HG02610 (cell line): ENCODE data around the gene DNAJA3.

Source experiments
- ATAC-seq: cut with Tn5 transposase; IDR thresholded peaks from one replicate; pipeline ENCODE4 v1.9.1; 2021; ENCODE audit warnings: mild to moderate bottlenecking, moderate library complexity; ENCODE audit not compliant: unreplicated experiment

The DNAJA3 gene

DNA sequence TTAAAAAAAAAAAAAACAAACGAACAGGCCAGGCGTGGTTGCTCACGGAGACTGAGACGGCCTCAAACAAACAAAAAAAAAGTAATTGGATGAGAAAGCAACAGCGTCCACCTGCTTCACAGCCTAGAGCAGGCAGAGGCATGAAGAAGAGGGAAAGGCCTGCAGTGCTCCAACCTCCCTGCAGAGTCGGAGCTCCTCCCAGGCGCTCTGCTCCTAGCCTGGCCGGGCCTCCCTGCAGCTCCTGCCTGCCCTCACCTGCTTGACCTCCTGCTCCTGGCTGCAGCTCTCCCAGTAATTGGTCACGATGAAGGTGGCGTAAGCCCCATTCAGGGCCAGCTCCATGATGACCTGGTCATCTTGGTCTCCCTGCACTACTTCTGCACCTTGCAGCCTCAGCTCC, 43.3 kb downstream of the DNAJA3 start:
- ATAC-seq: no peak

GRCh38 chr16:4471869-4472268, 46.2 kb downstream of the DNAJA3 start:
- ATAC-seq: no peak

DNA sequence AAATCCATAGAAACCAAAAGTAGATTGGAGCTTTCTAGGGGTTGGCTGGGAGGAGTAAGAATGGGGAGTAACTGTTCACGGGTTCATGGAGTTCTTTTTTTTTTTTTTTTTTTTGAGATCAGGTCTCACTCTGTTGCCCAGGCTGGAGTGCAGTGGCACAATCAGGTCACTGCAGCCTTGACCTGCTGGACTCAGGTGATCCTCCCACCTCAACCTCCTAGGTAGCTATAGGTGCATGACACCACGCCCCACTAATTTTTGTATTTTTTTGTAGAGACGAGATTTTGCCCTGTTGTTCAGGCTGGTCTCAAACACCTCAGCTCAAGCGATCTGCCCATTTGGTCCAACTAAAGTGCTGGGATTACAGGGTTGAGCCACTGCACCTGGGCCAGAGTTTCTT, 47.2 kb downstream of the DNAJA3 start:
- no peak for ATAC-seq

DNA sequence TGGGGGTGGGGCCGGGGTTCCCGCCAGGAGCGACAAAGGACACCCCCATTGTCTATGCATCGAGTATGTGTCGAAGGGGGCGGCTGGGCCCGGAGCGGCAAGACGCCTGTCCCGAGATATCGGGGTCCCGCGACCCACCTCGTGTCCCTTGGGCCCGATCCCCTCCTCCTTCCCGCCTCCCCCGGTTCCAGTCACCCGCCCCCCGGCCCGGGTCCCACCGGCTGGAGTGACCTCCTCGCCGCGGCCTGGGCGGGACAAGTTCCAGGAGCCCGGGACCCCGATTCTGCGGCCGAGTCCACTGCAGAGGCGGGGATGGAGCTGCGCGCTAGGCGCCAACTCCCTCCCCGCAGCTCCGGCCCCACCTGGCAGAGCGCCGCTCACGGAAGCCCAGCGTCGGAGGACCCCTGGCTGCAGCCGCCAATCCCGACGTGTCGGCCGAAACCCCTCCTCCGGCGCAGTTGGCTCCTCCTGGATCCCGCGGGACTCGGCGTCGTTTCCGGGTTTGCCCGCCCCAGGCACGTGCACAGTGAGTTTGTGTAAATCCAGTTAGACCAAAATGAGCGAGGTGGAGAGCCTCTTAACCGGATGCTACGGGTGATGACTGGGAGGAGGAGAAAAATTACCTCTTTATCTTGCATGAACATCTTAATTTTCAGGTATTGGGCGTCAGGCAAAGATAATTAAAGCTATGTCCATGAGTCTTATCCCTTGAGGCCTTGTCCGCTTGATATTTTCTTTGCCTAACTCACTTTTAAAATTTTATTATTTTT, 48.7 kb downstream of the DNAJA3 start, which contains the start of gene NMRAL1:
TSS of gene NMRAL1 (minus strand) at position 434 of the 770 bp plus-strand sequence. CDS start 493 bp downstream, outside the sequence.
- ATAC-seq: peak; percentile 59

- peak; percentile 86 for ATAC-seq
Observed at GRCh38 chr16:4475880-4476788, 50.5 kb downstream of the DNAJA3 start, which contains the start of gene HMOX2. Gene HMOX2 (plus strand): TSS chr16:4476398. CDS start chr16:4505525, 29,127 bp downstream.

DNA sequence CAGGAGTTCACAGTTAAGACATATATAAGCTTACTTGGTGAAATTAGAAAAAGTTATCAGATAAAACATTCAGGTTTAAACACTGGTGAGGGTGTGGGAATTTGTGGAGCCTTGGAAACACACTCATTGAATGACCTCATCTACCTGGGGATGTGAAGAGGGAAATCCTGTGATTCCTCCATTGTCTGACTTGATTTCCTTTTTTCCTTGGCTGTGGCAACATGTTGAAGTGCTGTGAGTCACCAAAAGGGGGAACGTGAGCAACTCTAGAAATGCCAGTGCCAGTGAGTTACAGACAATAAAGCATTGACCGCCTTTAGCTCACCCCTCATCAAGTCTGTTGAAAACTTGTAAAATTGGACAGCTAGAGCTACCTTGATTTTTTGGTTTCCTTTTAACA, 52.3 kb downstream of the DNAJA3 start:
- ATAC-seq: no peak

GRCh38 chr16:4481526-4481925, 55.9 kb downstream of the DNAJA3 start:
- ATAC-seq: no peak

DNA sequence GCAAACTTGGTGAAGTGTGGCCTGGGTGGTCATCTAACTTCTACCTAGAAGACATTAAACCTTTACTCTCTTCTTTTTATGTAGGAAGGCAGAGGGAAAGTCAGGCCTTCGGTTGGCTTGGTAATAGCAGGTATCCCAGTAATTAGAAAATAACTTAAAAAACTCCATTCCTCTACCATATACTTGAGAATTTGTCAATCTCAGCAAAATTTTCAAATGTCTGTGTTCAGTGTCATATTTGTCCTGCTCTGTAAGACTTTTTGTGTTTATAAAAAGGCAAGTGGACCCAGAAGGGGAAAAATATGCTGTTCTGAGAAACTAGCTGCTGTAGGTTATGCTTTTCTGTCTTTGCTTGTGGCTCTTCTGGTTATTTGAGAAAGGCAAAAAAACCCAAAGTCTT, 56.3 kb downstream of the DNAJA3 start:
- no peak for ATAC-seq

DNA sequence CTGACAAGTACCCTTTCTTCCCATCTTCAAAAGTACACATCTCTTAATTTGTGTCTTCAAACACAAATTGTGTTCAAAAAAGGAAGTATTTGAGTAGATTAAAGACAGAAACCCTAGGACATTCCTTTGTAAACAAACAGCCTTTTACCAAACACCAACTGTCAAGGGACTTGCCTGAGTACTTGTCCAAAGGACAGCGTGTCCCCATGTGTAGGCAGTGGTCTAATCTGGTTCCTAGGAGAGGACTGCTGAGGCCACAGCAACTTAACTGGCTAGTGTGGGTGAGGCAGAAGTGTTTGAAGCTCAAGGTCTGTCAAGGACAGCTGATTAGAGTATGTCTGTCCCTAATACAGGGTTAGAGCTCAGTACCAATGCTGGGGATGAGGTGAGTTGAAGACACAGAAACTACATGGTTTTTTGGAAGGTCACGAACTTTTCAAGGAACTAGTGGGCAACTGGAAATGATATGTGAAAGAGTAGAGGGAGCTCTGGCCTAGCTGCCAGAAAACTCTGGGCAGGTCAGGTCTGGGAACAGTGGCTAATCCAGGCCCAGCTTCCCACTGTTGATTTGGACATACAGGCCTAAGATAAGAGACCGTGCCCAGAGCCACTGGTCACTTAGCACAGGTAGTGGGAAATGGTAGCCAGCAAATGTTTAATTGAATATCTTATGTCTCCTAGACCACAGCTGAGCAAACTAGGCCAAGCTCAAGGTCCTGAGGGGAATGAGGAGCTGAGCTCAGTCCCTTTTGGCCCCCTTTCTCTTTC, 60.6 kb downstream of the DNAJA3 start:
- no peak for ATAC-seq

DNA sequence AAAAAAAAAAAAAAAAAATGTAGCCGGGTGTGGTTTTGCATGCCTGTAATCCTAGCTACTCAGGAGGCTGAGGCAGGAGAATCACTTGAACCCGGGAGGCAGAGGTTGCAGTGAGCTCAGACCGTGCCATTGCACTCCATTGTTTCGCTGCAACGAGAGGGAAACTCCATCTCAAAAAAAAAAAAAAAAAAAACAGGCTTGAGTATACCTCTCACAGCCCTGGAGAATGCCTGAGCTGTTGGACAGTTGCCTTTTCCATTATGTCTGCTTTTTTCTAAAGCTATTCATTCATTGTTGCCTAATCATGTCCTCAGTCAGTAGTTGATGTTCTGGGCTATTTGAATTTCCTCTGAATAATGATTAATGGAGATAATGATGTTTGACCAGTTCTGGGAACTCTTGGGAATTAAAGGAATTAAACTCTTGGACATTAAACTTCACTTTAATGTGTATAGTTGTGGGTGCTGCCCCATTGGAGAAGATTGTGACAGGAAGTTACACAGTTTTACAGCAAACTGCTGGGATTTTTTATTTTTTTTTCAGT, 62.4 kb downstream of the DNAJA3 start:
- no peak for ATAC-seq

GRCh38 chr16:4488499-4488967, 62.9 kb downstream of the DNAJA3 start:
- no peak for ATAC-seq

- ATAC-seq: no peak
Observed at GRCh38 chr16:4489030-4489429, 63.4 kb downstream of the DNAJA3 start.

DNA sequence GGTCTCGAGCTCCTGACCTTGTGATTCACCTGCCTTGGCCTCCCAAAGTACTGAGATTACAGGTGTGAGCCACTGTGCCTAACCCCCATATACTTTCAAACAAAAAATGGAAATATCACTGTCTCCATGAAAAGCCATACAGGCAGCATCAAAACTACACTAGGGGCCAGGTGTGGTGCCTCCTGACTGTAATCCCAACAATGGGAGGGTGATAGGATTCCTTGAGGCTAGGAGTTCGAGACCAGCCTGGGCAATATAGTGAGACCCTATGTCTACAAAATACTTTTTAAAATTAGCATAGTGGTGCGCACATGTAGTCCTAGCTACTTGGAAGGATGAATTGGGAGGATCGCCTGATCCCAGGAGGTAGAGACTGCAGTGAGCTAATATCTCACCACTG, 66.2 kb downstream of the DNAJA3 start:
- no peak for ATAC-seq

DNA sequence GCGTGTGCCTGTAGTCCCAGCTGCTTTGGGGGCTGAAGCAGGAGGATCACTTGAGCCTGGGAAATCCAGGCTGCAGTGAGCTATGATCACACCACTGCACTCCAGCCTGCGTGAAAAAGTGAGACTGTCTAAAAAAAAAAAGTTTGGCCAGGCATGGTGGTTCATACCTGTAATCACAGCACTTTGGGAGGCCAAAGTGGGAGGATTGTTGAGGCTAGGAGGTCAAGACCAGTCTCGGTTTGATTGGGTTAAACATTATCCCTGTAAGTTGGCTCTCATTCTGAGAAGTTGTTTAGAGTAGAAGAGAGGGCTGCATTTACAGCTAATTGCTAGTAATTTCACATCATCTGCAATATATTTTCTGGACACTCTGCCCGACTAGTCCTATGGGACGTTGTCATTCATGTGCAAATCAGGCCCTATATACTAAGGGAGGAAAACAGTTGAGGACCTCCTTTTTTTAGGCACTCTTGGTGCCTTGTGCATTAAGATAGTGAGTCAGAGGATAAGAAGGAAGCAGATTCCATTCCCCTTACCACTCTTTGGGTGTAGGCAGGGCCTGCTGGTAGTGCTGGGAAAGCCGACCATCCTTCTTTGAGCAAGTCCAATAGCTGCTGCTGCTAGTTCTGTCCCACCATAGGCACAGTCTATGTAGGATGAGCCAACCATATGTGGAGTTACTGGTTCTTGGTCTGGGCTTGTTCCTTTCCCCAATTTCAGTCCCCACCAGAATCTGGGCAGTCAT, 69.2 kb downstream of the DNAJA3 start:
- ATAC-seq: no peak

DNA sequence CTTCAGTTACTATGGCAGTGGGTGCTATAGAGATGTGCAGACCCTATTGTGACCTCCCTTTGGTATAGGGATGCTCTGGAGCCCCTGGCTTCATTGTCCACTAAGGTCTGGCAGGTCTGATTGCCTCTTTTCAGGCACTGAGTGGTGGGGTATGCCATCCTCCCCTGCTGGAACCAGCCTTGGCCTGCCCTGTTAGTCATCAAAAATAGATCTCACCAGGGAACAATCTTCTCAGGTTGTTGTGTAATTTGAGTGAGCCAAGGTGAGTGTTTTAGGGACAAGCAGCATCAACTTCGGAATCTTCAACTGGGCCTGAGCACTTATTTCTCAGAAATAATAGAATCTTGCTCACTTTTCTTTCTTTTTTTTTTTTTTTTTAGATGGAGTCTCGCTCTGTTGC, 70.1 kb downstream of the DNAJA3 start:
- no peak for ATAC-seq

- ATAC-seq: peak; percentile 51
Observed at GRCh38 chr16:4496305-4496704, 70.6 kb downstream of the DNAJA3 start.

DNA sequence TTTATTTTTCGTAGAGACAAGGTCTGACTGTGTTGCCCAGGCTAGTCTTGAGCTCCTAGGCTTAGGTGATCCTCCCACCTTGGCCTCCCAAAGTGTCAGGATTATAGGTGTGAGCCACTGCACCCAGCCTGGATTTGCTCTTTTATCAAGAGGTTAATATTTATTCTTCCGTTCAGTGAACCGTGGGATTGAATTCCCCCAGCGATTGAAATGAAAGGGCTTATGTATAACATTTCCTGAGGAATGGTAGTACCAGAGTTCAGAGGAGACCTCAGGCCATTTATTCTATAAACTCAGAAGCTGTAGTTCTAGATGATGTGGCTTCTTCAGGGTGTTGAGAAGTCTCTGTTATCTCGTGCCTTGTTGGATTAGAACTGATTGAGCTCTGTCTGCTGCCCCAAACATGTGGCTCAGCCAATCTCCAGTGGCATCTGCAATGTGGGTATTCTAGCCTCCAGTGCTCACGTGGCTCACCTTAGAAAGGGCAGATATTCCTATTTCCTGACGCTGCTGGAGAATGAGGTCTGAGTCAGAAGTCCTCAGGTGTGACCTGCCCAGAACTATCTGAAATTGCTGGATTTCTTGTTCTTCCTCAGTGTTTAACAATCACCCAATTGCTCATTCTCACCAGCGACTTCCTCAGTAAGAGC, 73.0 kb downstream of the DNAJA3 start:
- no peak for ATAC-seq

DNA sequence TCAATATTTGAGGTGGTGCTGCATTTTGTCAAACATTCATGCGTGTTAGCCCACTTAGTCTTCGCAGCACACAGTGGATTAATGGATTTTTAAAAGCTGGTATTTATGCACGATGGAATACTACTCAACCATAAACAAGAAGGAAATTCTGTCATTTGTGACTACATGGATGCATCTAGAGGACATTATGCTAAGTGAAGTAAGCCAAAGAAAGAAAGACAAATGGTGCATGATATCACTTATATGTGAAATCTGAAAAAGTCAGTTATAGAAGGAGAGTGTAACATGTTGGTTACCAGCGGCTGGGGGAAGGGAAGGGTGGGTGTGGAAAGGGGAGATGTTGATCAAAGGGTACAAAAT, 73.5 kb downstream of the DNAJA3 start:
- no peak for ATAC-seq

- ATAC-seq: no peak
Observed at GRCh38 chr16:4500272-4500671, 74.6 kb downstream of the DNAJA3 start.

- ATAC-seq: no peak
Observed at GRCh38 chr16:4501071-4501478, 75.4 kb downstream of the DNAJA3 start.
